ENCODE results near the gene SLC24A3. TPM values are rescaled to one million over a fixed set of nuclear protein-coding genes. Genes with fewer than 3 reads are reported as not detected.

SLC24A3 gene
- total RNA-seq, 1 experiment from 2014 or later = not detected

- no peak for DNase-seq (ENCODE audit: low spot score)
These were observed 90.3 kb downstream of the SLC24A3 start for GRCh38 chr20:19302714-19303113.

GRCh38 chr20:19304389-19304788, 91.9 kb downstream of the SLC24A3 start:
- no peak for DNase-seq (ENCODE audit: low spot score)

- no peak for DNase-seq (ENCODE audit: low spot score)
These were observed 92.5 kb downstream of the SLC24A3 start for GRCh38 chr20:19304886-19305415.

- DNase-seq (ENCODE audit: low spot score) = no peak
These were observed 95.7 kb downstream of the SLC24A3 start for GRCh38 chr20:19308146-19308545.

GRCh38 chr20:19310541-19310940, 98.1 kb downstream of the SLC24A3 start:
- no peak for DNase-seq (ENCODE audit: low spot score)

- DNase-seq (ENCODE audit: low spot score) = no peak
These were observed 101.1 kb downstream of the SLC24A3 start for GRCh38 chr20:19313342-19314069.

GRCh38 chr20:19314621-19315020, 102.2 kb downstream of the SLC24A3 start:
- DNase-seq (ENCODE audit: low spot score) = no peak

GRCh38 chr20:19317237-19318069, 105.0 kb downstream of the SLC24A3 start:
- DNase-seq (ENCODE audit: low spot score) = no peak

GRCh38 chr20:19318610-19319009, 106.2 kb downstream of the SLC24A3 start:
- no peak for DNase-seq (ENCODE audit: low spot score)

GRCh38 chr20:19320005-19320404, 107.6 kb downstream of the SLC24A3 start:
- no peak for DNase-seq (ENCODE audit: low spot score)

GRCh38 chr20:19321176-19321575, 108.7 kb downstream of the SLC24A3 start:
- no peak for DNase-seq (ENCODE audit: low spot score)

- no peak for DNase-seq (ENCODE audit: low spot score)
These were observed 109.9 kb downstream of the SLC24A3 start for GRCh38 chr20:19322061-19322985.

GRCh38 chr20:19327401-19327800, 115.0 kb downstream of the SLC24A3 start:
- DNase-seq (ENCODE audit: low spot score) = no peak

- no peak for DNase-seq (ENCODE audit: low spot score)
These were observed 116.2 kb downstream of the SLC24A3 start for GRCh38 chr20:19328676-19329075.

- DNase-seq (ENCODE audit: low spot score) = no peak
These were observed 117.6 kb downstream of the SLC24A3 start for GRCh38 chr20:19330038-19330437.

GRCh38 chr20:19330731-19331130, 118.3 kb downstream of the SLC24A3 start:
- no peak for DNase-seq (ENCODE audit: low spot score)

GRCh38 chr20:19333563-19333962, 121.1 kb downstream of the SLC24A3 start:
- no peak for DNase-seq (ENCODE audit: low spot score)

GRCh38 chr20:19335341-19335740, 122.9 kb downstream of the SLC24A3 start:
- DNase-seq (ENCODE audit: low spot score) = no peak

- no peak for DNase-seq (ENCODE audit: low spot score)
These were observed 123.5 kb downstream of the SLC24A3 start for GRCh38 chr20:19335916-19336315.

GRCh38 chr20:19336631-19337030, 124.2 kb downstream of the SLC24A3 start:
- DNase-seq (ENCODE audit: low spot score) = no peak

- DNase-seq (ENCODE audit: low spot score) = no peak
These were observed 125.9 kb downstream of the SLC24A3 start for GRCh38 chr20:19338380-19338779.

GRCh38 chr20:19338960-19339359, 126.5 kb downstream of the SLC24A3 start:
- no peak for DNase-seq (ENCODE audit: low spot score)

Measured in A172 (cell line).